Testis (tissue), 3 donors: Measurements from ENCODE around the gene LRRC4C. TPM values are rescaled to one million over a fixed set of nuclear protein-coding genes. Genes with fewer than 3 reads are reported as not detected.

Experiments used
- DNase-seq: peaks from one replicate; pipeline ENCODE4 v3.0.0-alpha.2; 2019
- H3K27ac ChIP-seq, 2 donors: fragments of 200-600 bp; sonication (generic); one replicate each; pipeline ENCODE4 v1.5.1; 2019
- H3K27me3 ChIP-seq: fragments of 200-600 bp; sonication (generic); one replicate; pipeline ENCODE4 v1.5.1; 2019
- H3K36me3 ChIP-seq: fragments of 200-600 bp; sonication (generic); one replicate; pipeline ENCODE4 v1.5.1; 2017; ENCODE audit warnings: low read depth; ENCODE audit errors: missing control alignments
- H3K4me1 ChIP-seq: fragments of 200-600 bp; sonication (generic); one replicate; pipeline ENCODE4 v1.5.1; 2019
- H3K4me3 ChIP-seq, 2 donors: fragments of 200-600 bp; sonication (generic); one replicate each; pipeline ENCODE4 v1.5.1; 2017 to 2019
- H3K9me3 ChIP-seq: fragments of 200-600 bp; sonication (generic); one replicate; pipeline ENCODE4 v1.5.1; 2017
- POLR2A ChIP-seq: fragments of 450-650 bp; IDR thresholded peaks from one replicate; pipeline ENCODE4 v1.6.1; 2017; ENCODE audit warnings: antibody characterized with exemption, mild to moderate bottlenecking, moderate library complexity
- whole genome bisulfite sequencing, 2 donors: methylation state at CpG; one replicate each; pipeline ENCODE4 v1.1.5; 2018; 5-methylcytosine and 5-hydroxymethylcytosine counted together
- intact Hi-C: fragments of 100-400 bp; cut with DNase I; formaldehyde crosslinking; loops from one replicate; pipeline ENCODE4 v1.15.1; 2023; ENCODE audit warnings: low total_unique reads
- polyA plus RNA-seq: library from polyadenylated mRNA; stranded (reverse); fragments of 350-450 nt; fragmentation: Illumina TruSeq; extraction: RNeasy Lipid Tissue Mini Kit (QIAGEN cat#74804); gene quantifications from one replicate; pipeline ENCODE4 v1.2.3, GENCODE V29; 2014; ENCODE audit warnings: low read depth, low replicate concordance; ENCODE audit not compliant: insufficient read depth
- total RNA-seq, 2 donors: library from RNA; depleted of rRNA; stranded (reverse); fragments of >200 nt; gene quantifications; one replicate each; pipeline ENCODE4 v1.2.3, GENCODE V29; 2016
- TF ChIP-seq, protein P1 (sequence below), 3 experiments: fragments of 450-650 bp in 2 of 3; fragments of 200-600 bp in 1 of 3; sonication (generic) in 1 of 3; IDR thresholded peaks; one replicate each; pipeline ENCODE4 v1.5.1; 2016 to 2019; ENCODE audit warnings: antibody characterized with exemption in 3 of 3, mild to moderate bottlenecking in 2 of 3, moderate library complexity in 1 of 3

LRRC4C gene
- total and polyA plus RNA-seq, 3 donors from 2014 or later = 0.16 to 0.56 (median 0.45) TPM

DNA sequence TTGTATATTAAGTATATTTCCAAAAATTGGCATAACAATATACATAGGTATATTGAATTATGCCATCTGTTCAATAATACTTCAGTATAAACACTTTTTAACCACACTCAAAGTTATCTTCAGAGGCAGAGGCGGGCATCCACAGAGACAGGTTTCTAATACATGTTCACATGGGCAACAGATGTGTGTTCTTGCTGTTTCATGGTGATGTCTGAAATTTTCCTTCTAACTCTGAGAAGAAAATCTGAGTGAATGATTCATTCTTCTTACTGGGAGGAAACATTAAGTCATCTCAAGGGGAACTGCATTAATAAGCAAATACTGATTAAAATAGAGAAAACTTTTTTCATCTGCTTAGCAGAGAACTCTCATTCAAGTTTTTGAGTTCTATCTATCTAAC lies 1074.5 kb downstream of the LRRC4C start:
- Histone ChIP-seq H3K27me3 (no peaks in the 10 kb centered on the region), H3K9me3 (no peaks in the 10 kb centered on the region), H3K4me3 (no peak overlapping the region), H3K36me3 (no peaks in the 10 kb centered on the region), H3K4me1 (no peaks in the 10 kb centered on the region), H3K27ac (no peak overlapping the region)
- intact Hi-C loops = no loop called here
- TF ChIP-seq, protein P1, sequence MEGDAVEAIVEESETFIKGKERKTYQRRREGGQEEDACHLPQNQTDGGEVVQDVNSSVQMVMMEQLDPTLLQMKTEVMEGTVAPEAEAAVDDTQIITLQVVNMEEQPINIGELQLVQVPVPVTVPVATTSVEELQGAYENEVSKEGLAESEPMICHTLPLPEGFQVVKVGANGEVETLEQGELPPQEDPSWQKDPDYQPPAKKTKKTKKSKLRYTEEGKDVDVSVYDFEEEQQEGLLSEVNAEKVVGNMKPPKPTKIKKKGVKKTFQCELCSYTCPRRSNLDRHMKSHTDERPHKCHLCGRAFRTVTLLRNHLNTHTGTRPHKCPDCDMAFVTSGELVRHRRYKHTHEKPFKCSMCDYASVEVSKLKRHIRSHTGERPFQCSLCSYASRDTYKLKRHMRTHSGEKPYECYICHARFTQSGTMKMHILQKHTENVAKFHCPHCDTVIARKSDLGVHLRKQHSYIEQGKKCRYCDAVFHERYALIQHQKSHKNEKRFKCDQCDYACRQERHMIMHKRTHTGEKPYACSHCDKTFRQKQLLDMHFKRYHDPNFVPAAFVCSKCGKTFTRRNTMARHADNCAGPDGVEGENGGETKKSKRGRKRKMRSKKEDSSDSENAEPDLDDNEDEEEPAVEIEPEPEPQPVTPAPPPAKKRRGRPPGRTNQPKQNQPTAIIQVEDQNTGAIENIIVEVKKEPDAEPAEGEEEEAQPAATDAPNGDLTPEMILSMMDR (IDR thresholded peaks at IDR 0.05) = no peak
- TF ChIP-seq POLR2A = no peak
- DNase-seq = no peak
- 96 to 97% methylated on average over 1 of the region's 1 CpG for whole genome bisulfite sequencing, 2 donors

DNA sequence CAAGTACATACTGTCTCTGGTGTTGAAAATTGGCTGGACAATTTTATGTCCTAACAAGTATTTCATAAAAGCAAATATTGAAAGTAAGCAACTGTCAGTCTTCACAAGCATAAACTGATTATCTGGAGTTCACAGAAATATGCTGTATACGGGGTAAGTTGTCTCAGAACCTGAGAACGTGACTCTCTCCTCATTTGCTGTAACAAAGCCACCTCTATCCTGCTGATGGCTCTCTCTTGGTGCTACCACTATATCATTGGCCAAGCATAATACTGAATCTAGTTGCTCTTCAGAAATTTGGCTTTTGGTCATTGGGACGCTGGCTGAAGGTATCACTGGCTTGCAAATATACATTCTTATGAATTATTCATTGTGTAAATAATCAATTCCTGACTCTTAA lies 1078.0 kb downstream of the LRRC4C start:
- H3K27me3 ChIP-seq = no peaks in the 10 kb centered on the region
- no peaks in the 10 kb centered on the region for H3K4me1 ChIP-seq
- no peak for DNase-seq
- no peak overlapping the region for H3K27ac ChIP-seq
- WGBS, 2 donors = 63 to 76% methylated on average over 3 of the region's 3 CpGs
- no peaks in the 10 kb centered on the region for H3K9me3 ChIP-seq
- H3K36me3 ChIP-seq = no peaks in the 10 kb centered on the region
- intact Hi-C loops = no loop called here
- TF ChIP-seq POLR2A = no peak
- TF ChIP-seq, protein P1 (IDR thresholded peaks at IDR 0.05) = no peak
- no peak overlapping the region for H3K4me3 ChIP-seq

DNA sequence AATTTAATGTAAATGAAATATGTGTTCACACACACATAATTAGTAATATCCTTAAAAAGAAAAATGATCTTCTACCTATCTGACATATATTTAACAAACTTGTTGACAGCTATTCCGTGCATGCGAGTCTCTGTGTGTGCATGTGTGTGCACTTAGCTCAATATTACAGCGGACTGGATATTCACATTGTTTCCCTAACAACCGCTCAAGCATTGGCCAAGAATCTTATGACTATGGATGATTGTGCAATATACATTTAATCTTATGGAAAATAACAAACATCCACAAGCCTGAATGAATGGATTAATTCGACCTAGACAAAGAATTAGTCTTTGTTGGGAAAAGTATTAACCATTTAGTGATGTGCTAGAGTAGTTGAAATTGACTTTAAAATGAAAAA lies 1078.6 kb downstream of the LRRC4C start:
- no peaks in the 10 kb centered on the region for H3K4me1 ChIP-seq
- intact Hi-C loops = no loop called here
- H3K36me3 ChIP-seq = no peaks in the 10 kb centered on the region
- WGBS, 2 donors = 80 to 82% methylated on average over 5 of the region's 5 CpGs
- DNase-seq = no peak
- no peak overlapping the region for H3K27ac ChIP-seq
- no peaks in the 10 kb centered on the region for H3K9me3 ChIP-seq
- no peaks in the 10 kb centered on the region for H3K27me3 ChIP-seq
- no peak overlapping the region for H3K4me3 ChIP-seq
- no peak for TF ChIP-seq POLR2A
- TF ChIP-seq, protein P1 (IDR thresholded peaks at IDR 0.05) = no peak

DNA sequence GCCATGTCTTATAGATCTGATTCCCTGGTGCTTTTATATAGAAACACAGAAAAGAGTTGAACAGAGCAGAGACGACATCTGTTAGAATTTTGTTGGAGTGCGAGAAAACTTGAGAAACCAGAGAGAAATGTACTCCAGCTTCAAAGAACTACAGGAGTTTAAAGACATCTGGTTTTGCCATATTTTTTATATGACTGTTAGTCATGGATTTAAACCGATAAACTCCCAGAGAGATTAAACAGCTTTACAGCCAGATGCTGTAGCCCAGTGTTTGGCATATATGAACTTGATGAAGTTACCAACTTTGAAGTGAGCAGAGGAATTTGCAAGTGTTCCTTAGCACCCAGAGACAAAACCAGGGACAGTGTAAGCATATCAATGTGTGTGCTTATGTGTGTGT lies 1083.1 kb downstream of the LRRC4C start:
- Histone ChIP-seq H3K27me3 (no peaks in the 10 kb centered on the region), H3K27ac (no peak overlapping the region), H3K36me3 (no peaks in the 10 kb centered on the region), H3K4me1 (no peaks in the 10 kb centered on the region), H3K9me3 (no peaks in the 10 kb centered on the region), H3K4me3 (no peak overlapping the region)
- intact Hi-C loops = no loop called here
- no peak for TF ChIP-seq POLR2A
- TF ChIP-seq, protein P1 (IDR thresholded peaks at IDR 0.05) = no peak
- DNase-seq = no peak
- 78 to 85% methylated on average over 3 of the region's 3 CpGs for WGBS, 2 donors

DNA sequence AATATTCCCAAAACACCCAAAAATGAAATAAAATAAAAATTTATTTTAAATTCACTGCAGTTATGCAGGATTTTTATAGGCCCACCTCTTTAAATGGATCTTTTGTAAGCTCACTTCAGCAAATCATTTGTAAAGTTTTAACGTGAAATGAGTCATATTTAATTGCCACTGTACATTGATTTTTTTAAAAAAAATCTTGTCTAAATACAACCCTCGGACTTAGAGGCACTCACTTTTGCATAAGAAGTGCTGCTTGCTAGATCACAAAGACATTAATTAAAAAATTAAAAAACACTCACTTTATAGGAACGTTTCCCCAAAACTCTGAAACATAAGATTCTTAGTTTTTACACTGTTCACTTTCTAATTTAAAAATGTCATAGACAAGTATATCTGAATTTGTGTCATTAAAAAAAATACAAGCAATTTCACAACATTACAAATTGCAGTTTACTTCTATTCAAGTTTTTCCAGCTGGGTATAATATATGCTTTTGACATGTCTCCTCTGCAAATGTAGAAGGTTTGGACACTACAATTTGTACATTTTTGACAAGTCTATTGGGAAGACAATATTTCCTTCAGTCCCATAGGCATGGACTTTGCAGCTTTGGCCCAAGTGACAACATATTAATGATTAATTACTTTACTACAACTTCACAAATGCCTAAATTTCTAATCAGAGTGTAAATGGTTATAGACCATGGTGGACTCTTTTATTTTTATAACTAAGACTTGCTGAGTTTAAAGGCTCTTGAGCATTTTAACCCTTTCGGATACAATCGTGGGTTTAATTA lies 1088.4 kb downstream of the LRRC4C start:
- no peak overlapping the region for H3K27ac ChIP-seq
- H3K27me3 ChIP-seq = no peaks in the 10 kb centered on the region
- no peaks in the 10 kb centered on the region for H3K36me3 ChIP-seq
- no peak for TF ChIP-seq POLR2A
- TF ChIP-seq, protein P1 (IDR thresholded peaks at IDR 0.05) = no peak
- DNase-seq = no peak
- no peaks in the 10 kb centered on the region for H3K4me1 ChIP-seq
- intact Hi-C loops = no loop called here
- H3K4me3 ChIP-seq = no peak overlapping the region
- H3K9me3 ChIP-seq = no peaks in the 10 kb centered on the region
- WGBS, 2 donors = 82% methylated on average over 5 of the region's 5 CpGs
